Subcutaneous abdominal adipose tissue (tissue), 5 donors: Measurements from ENCODE around the gene TAL2.

Experiments used
- H3K27ac ChIP-seq: one replicate; pipeline ENCODE4 v1.7.0; 2013; ENCODE audit warnings: low read depth, mild to moderate bottlenecking, inconsistent platforms, low read length, moderate library complexity
- H3K27me3 ChIP-seq, 5 donors: one replicate each; pipeline ENCODE4 v1.7.0; 2013; ENCODE audit warnings: low read length in 5 of 5, inconsistent platforms in 1 of 5; ENCODE audit not compliant: control insufficient read depth in 5 of 5, insufficient read depth in 4 of 5
- H3K36me3 ChIP-seq, 5 donors: one replicate each; pipeline ENCODE4 v1.7.0; 2013; ENCODE audit warnings: low read length in 5 of 5; ENCODE audit not compliant: control insufficient read depth in 5 of 5, insufficient read depth in 5 of 5
- H3K4me1 ChIP-seq, 5 donors: one replicate each; pipeline ENCODE4 v1.7.0; 2013; ENCODE audit warnings: low read length in 5 of 5, mild to moderate bottlenecking in 3 of 5, moderate library complexity in 1 of 5; ENCODE audit not compliant: control insufficient read depth in 5 of 5, insufficient read depth in 5 of 5
- H3K4me3 ChIP-seq, 5 donors: one replicate each; pipeline ENCODE4 v1.7.0; 2013; ENCODE audit warnings: low read length in 5 of 5, low read depth in 1 of 5
- H3K9ac ChIP-seq, 5 donors: one replicate each; pipeline ENCODE4 v1.7.0; 2013; ENCODE audit warnings: low read length in 5 of 5, mild to moderate bottlenecking in 4 of 5, moderate library complexity in 3 of 5
- H3K9me3 ChIP-seq, 5 donors: one replicate each; pipeline ENCODE4 v1.7.0; 2013; ENCODE audit warnings: low read length in 5 of 5; ENCODE audit not compliant: control insufficient read depth in 5 of 5
- donor health status: healthy.
- donor health status: healthy.
- donor health status: healthy.
- donor health status: healthy.
- donor health status: healthy.

TAL2 gene

GRCh38 chr9:105690742-105691141 lies 28.5 kb downstream of the TAL2 start:
- no peaks in the 10 kb centered on the region for H3K9me3 ChIP-seq
- peaks cover 0 to 12% (median 6%) of the 10 kb centered on the region in 5 donors for H3K27me3 ChIP-seq

GRCh38 chr9:105693435-105694189 lies 31.4 kb downstream of the TAL2 start:
- Histone ChIP-seq H3K9ac (peak overlapping the region in 2 of 5 donors; percentile 51 to 76), H3K4me1 (peaks cover 0 to 20% (median 14%) of the 10 kb centered on the region in 5 donors), H3K27me3 (peaks cover 0 to 10% (median 6%) of the 10 kb centered on the region in 5 donors), H3K9me3 (no peaks in the 10 kb centered on the region), H3K27ac (no peak overlapping the region), H3K36me3 (no peaks in the 10 kb centered on the region), H3K4me3 (peak overlapping the region; percentile 75 to 93 (median 89))

More at GRCh38 chr9:105690742-105691141, 28.5 kb downstream of the TAL2 start:
- no peaks in the 10 kb centered on the region for H3K36me3 ChIP-seq
- H3K4me3 ChIP-seq: no peak overlapping the region
- no peak overlapping the region for H3K9ac ChIP-seq
- H3K27ac ChIP-seq: no peak overlapping the region
- peaks cover 0 to 20% (median 14%) of the 10 kb centered on the region in 5 donors for H3K4me1 ChIP-seq

GRCh38 chr9:105694190-105694847 lies 32.1 kb downstream of the TAL2 start, which contains the start of gene TMEM38B:
TSS of gene TMEM38B (plus strand) at chr9:105694541. CDS start at chr9:105694661, 120 bp downstream.
- peak within 1 kb of the TSS; percentile 54 to 82 (median 68) for H3K9ac ChIP-seq
- no peaks in the 10 kb centered on the region for H3K36me3 ChIP-seq
- peaks cover 0 to 10% (median 6%) of the 10 kb centered on the region in 5 donors for H3K27me3 ChIP-seq
- peak within 1 kb of the TSS; percentile 84 to 93 (median 89) for H3K4me3 ChIP-seq
- H3K27ac ChIP-seq: peak within 1 kb of the TSS; percentile 26
- peaks cover 0 to 20% (median 14%) of the 10 kb centered on the region in 5 donors for H3K4me1 ChIP-seq
- H3K9me3 ChIP-seq: no peaks in the 10 kb centered on the region

- H3K27ac ChIP-seq: peak overlapping the region; percentile 26
These were observed 32.8 kb downstream of the TAL2 start for GRCh38 chr9:105694848-105695581.

GRCh38 chr9:105696219-105696793 lies 34.0 kb downstream of the TAL2 start:
- Histone ChIP-seq H3K27ac (no peak overlapping the region), H3K4me1 (peaks cover 0 to 20% (median 14%) of the 10 kb centered on the region in 5 donors), H3K9ac (no peak overlapping the region), H3K36me3 (no peaks in the 10 kb centered on the region), H3K4me3 (no peak overlapping the region), H3K27me3 (peaks cover 0 to 10% (median 6%) of the 10 kb centered on the region in 5 donors), H3K9me3 (no peaks in the 10 kb centered on the region)

More at GRCh38 chr9:105694848-105695581, 32.8 kb downstream of the TAL2 start:
- no peaks in the 10 kb centered on the region for H3K36me3 ChIP-seq
- H3K27me3 ChIP-seq: peaks cover 0 to 10% (median 6%) of the 10 kb centered on the region in 5 donors
- peaks cover 0 to 20% (median 14%) of the 10 kb centered on the region in 5 donors for H3K4me1 ChIP-seq
- peak overlapping the region; percentile 84 to 93 (median 89) for H3K4me3 ChIP-seq
- H3K9me3 ChIP-seq: no peaks in the 10 kb centered on the region
- peak overlapping the region; percentile 54 to 82 (median 68) for H3K9ac ChIP-seq

GRCh38 chr9:105697871-105698270 lies 35.6 kb downstream of the TAL2 start:
- Histone ChIP-seq H3K4me1 (peaks cover 0 to 20% (median 14%) of the 10 kb centered on the region in 5 donors), H3K9me3 (no peaks in the 10 kb centered on the region), H3K36me3 (no peaks in the 10 kb centered on the region), H3K4me3 (no peak overlapping the region), H3K27me3 (peaks cover 0 to 6% (median 5%) of the 10 kb centered on the region in 5 donors), H3K27ac (no peak overlapping the region), H3K9ac (no peak overlapping the region)

- peaks cover 0 to 16% (median 14%) of the 10 kb centered on the region in 5 donors for H3K4me1 ChIP-seq
- H3K36me3 ChIP-seq: no peaks in the 10 kb centered on the region
- no peak overlapping the region for H3K4me3 ChIP-seq
- no peaks in the 10 kb centered on the region for H3K9me3 ChIP-seq
- H3K27ac ChIP-seq: no peak overlapping the region
- no peak overlapping the region for H3K9ac ChIP-seq
- peaks cover 0 to 6% (median 0%) of the 10 kb centered on the region in 5 donors for H3K27me3 ChIP-seq
These were observed 36.2 kb downstream of the TAL2 start for GRCh38 chr9:105698348-105698870.

- H3K4me3 ChIP-seq: no peak overlapping the region
- peaks cover 0 to under 1% (median 0%) of the 10 kb centered on the region in 5 donors for H3K4me1 ChIP-seq
- H3K36me3 ChIP-seq: no peaks in the 10 kb centered on the region
- no peaks in the 10 kb centered on the region for H3K27me3 ChIP-seq
- H3K9ac ChIP-seq: no peak overlapping the region
- no peaks in the 10 kb centered on the region for H3K9me3 ChIP-seq
- no peak overlapping the region for H3K27ac ChIP-seq
These were observed 38.4 kb downstream of the TAL2 start for GRCh38 chr9:105700668-105701067.

- Histone ChIP-seq H3K27ac (no peak overlapping the region), H3K4me1 (no peaks in the 10 kb centered on the region), H3K4me3 (no peak overlapping the region), H3K9me3 (no peaks in the 10 kb centered on the region), H3K27me3 (no peaks in the 10 kb centered on the region), H3K36me3 (no peaks in the 10 kb centered on the region), H3K9ac (no peak overlapping the region)
These were observed 38.9 kb downstream of the TAL2 start for GRCh38 chr9:105701145-105701544.
